ENCODE measurements around the gene TDRD1.
A peak's percentile ranks its signal among the peaks of the same experiment; 100 is the strongest.

TDRD1 gene

DNA sequence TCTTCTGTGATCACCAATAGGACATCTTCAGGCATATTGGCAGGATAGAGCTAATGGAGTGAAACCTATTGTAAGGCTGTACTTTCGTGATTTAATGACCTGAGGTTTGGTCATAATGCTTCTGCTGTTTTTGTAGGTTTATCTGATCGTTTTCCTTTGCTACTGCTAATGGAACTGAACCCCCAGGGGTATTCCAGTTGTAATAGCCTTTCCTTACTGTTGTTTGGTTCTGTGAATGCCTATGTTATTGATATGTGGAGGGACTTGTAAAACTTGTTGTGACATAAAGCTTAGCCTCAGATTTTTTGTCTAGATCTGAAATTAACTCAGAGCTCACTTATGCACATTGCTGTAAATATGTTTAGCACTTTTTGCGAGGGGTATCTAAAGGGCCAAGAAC lies 49.0 kb downstream of the TDRD1 start:
- peaks cover 17% of the 10 kb centered on the region for H3K27me3 ChIP-seq (ENCODE audit: low read depth)
- H3K9me3 ChIP-seq = no peaks in the 10 kb centered on the region
- in situ Hi-C loops (cut with MboI; ENCODE audit: low sequenced_read_pairs) = no loop called here
- no peak overlapping the region for H3K4me3 ChIP-seq
- H3K36me3 ChIP-seq (replicated peaks) = no peaks in the 10 kb centered on the region
- H3K4me1 ChIP-seq = no peaks in the 10 kb centered on the region
- peak in 1 of 2 experiments; percentile 55 for DNase-seq (ENCODE audit: low spot score in 2 of 2)

DNA sequence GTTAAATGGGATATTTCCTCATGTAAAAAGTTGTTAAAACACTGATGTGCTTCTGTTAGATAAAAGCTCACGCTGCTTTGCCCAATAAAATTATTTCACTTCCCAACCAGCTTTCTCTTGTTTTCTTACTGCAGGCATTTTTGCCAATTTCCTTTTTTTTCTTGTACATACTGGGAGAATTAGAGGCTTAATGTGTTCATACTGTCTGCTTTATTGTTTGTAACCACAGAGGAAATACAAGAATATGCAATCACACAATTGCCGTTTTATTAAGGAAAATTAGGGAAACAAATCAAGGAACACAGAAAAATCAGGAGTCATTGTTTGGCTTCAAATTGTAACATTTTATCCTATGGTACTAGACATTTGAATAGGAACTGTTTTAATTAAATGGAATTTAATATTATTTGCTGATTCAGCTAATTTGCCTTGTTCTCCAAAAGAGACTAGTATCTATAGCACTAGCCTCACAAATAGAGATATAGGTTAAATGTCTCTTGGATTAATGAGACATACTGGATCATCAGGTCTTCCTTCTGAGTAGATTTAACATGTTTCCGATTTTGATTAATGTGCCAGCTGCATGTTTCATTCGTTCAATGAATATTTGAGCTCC lies 53.5 kb downstream of the TDRD1 start:
- Histone ChIP-seq H3K36me3 (replicated peaks) (no peaks in the 10 kb centered on the region), H3K4me3 (no peak overlapping the region), H3K9me3 (no peaks in the 10 kb centered on the region), H3K4me1 (no peaks in the 10 kb centered on the region), H3K27me3 (ENCODE audit: low read depth) (peaks cover 28% of the 10 kb centered on the region)
- in situ Hi-C loops (cut with MboI; ENCODE audit: low sequenced_read_pairs) = no loop called here
- no peak for DNase-seq (ENCODE audit: low spot score in 2 of 2)

DNA sequence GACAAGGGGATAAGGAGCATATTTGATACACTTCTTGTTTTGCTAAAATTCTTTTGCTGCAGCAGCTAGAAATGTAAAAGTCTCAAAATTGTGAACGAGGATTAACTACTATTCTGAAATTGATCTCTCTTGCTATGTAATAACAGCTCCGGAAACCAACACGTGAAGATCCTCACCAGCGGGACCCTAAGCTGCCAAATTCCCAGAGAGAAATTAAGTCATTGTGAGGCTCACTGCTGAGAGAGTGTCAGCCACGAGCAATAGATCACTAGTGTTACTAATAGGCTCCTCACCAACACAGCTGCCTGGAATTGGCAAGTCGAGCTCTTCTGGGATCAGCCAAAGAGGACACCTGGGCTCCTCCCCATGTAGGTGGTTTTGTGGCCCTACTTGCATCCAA lies 54.3 kb downstream of the TDRD1 start:
- no peak for DNase-seq (ENCODE audit: low spot score in 2 of 2)
- H3K36me3 ChIP-seq (replicated peaks) = no peaks in the 10 kb centered on the region
- in situ Hi-C loops (cut with MboI; ENCODE audit: low sequenced_read_pairs) = no loop called here

DNA sequence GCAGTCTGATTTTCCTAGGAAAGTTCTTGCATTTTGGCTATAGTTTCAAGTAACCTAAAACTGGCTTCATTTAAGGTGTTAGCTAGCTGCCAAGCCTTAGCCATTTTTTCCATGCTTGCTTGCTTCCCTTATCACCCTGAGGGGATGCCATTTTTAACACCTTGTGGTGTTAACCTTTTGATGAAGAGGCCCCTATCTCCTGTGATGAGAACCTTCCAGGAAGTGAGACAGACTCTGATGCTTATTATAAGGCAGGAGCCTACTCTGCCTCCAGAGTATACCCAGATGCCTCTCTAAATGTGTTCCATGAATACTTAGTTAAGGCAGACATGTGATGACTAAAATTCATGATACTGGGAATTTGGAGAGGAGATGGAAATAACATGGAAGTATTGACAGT lies 55.0 kb downstream of the TDRD1 start:
- in situ Hi-C loops (cut with MboI; ENCODE audit: low sequenced_read_pairs) = no loop called here
- no peaks in the 10 kb centered on the region for H3K36me3 ChIP-seq (replicated peaks)
- H3K4me3 ChIP-seq = no peak overlapping the region
- DNase-seq (ENCODE audit: low spot score in 2 of 2) = no peak
- H3K27me3 ChIP-seq (ENCODE audit: low read depth) = peaks cover 41% of the 10 kb centered on the region
- H3K4me1 ChIP-seq = no peaks in the 10 kb centered on the region
- H3K9me3 ChIP-seq = no peaks in the 10 kb centered on the region

More for the DNA sequence above, 54.3 kb downstream of the TDRD1 start:
- H3K4me3 ChIP-seq = no peak overlapping the region
- peaks cover 35% of the 10 kb centered on the region for H3K27me3 ChIP-seq (ENCODE audit: low read depth)
- H3K9me3 ChIP-seq = no peaks in the 10 kb centered on the region
- H3K4me1 ChIP-seq = no peaks in the 10 kb centered on the region

DNA sequence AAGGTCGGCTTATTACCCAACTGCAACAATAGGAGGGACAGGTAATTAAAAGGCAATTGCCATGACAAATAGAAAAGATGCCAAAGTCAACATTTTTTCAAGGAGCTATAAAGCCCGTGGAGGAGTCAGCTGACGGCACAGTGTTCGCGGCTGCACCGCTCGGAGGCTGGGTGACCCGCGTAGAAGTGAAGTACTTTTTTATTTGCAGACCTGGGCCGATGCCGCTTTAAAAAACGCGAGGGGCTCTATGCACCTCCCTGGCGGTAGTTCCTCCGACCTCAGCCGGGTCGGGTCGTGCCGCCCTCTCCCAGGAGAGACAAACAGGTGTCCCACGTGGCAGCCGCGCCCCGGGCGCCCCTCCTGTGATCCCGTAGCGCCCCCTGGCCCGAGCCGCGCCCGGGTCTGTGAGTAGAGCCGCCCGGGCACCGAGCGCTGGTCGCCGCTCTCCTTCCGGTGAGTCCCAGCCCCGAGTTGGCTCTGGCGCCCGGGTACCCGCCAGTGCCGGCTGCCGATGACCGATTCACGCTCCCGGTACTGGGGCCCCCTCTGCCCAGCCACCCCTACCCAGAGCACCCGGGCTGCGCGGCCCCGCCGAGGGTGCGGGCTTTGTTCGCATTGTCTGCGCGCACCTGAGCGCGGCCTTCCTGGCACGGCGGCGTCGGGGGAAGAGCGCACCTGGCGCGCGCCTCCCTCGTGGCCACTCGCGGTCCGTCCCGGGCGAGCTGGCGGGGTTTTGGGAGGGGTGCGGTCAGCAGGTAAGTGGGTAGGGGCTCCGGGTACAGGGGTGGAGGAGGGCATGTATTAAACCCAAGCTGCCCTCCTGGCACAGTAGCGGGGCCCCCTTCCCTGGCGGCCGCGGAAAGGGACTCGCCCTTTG lies 60.2 kb downstream of the TDRD1 start, which contains the start of gene VWA2:
TSS of gene VWA2 (plus strand) at position 138 of the 877 bp plus-strand sequence. CDS start 9,460 bp downstream, outside the sequence.
- peak; percentile 9 to 51 for DNase-seq (ENCODE audit: low spot score in 2 of 2)
- Histone ChIP-seq H3K4me1 (no peaks in the 10 kb centered on the region), H3K9me3 (no peaks in the 10 kb centered on the region), H3K4me3 (peak within 1 kb of the TSS; percentile 23), H3K36me3 (replicated peaks) (no peaks in the 10 kb centered on the region), H3K27me3 (ENCODE audit: low read depth) (peaks cover 74% of the 10 kb centered on the region)
- in situ Hi-C loops (cut with MboI; ENCODE audit: low sequenced_read_pairs) = no loop called here

DNA sequence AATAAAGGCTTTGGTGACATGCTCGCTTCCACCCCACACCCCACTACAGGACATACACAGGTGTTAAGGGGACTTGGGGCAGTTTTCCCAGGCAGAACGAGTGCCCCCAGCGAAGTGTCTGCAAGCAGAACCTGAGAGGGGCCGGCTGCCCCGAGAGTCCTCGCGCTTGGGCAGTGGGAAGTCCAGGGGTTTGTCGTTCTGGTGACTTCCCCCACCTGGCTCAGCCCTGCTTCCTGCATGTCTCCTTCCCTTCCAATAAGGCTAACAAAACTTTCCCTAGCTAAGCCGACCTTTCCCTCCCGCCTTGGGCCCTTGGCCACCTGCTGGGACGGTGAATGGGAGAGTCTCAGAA lies 60.8 kb downstream of the TDRD1 start:
- Histone ChIP-seq H3K4me3 (no peak overlapping the region), H3K27me3 (ENCODE audit: low read depth) (peaks cover 73% of the 10 kb centered on the region), H3K9me3 (no peaks in the 10 kb centered on the region), H3K36me3 (replicated peaks) (no peaks in the 10 kb centered on the region), H3K4me1 (no peaks in the 10 kb centered on the region)
- in situ Hi-C loops (cut with MboI; ENCODE audit: low sequenced_read_pairs) = no loop called here
- DNase-seq (ENCODE audit: low spot score in 2 of 2) = no peak

DNA sequence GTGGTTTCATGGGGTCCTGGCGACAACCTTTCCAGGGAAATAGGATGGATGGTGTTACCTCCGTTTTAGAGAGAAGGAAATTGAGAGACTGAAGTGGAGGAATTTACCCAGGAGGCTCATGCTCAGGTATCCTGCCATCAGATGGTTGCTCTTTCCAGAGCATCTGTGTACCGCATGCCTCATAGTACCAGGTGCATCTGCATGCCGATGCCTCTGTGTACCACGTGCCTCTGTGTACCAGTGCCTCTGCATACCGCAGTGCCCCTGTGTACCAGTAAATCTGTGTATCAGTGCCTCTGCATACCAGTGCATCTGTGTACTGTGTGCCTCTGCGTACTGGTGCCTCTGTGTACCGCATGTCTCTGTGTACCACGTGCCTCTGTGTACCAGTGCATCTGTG lies 63.1 kb downstream of the TDRD1 start:
- Histone ChIP-seq H3K4me1 (no peaks in the 10 kb centered on the region), H3K27me3 (ENCODE audit: low read depth) (peaks cover 65% of the 10 kb centered on the region)
- in situ Hi-C loops (cut with MboI; ENCODE audit: low sequenced_read_pairs) = no loop called here

DNA sequence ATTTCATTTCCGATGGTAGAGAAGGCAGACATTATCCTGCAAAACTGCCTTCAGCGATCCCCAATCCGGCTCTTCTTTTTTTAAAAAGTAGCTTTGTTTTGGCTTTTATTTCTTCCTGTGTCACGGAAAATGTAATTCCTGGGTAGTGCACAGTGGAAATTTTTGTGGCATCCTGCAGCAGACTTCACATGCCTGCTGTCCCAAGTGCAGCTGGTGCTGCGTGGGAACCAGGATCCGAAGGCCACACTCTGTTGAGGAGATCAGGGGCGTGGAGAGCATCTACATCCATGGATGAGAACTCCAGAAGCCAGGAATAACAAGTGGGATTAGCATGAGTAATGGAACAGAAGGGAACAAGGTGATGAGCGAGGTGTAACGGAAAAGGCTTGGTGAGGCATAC lies 64.5 kb downstream of the TDRD1 start:
- Histone ChIP-seq H3K36me3 (replicated peaks) (no peaks in the 10 kb centered on the region), H3K9me3 (no peaks in the 10 kb centered on the region), H3K4me1 (no peaks in the 10 kb centered on the region), H3K4me3 (no peak overlapping the region), H3K27me3 (ENCODE audit: low read depth) (peaks cover 54% of the 10 kb centered on the region)
- no peak for DNase-seq (ENCODE audit: low spot score in 2 of 2)
- in situ Hi-C loops (cut with MboI; ENCODE audit: low sequenced_read_pairs) = no loop called here

More for the DNA sequence above, 63.1 kb downstream of the TDRD1 start:
- DNase-seq (ENCODE audit: low spot score in 2 of 2) = no peak
- Histone ChIP-seq H3K9me3 (no peaks in the 10 kb centered on the region), H3K36me3 (replicated peaks) (no peaks in the 10 kb centered on the region), H3K4me3 (no peak overlapping the region)

DNA sequence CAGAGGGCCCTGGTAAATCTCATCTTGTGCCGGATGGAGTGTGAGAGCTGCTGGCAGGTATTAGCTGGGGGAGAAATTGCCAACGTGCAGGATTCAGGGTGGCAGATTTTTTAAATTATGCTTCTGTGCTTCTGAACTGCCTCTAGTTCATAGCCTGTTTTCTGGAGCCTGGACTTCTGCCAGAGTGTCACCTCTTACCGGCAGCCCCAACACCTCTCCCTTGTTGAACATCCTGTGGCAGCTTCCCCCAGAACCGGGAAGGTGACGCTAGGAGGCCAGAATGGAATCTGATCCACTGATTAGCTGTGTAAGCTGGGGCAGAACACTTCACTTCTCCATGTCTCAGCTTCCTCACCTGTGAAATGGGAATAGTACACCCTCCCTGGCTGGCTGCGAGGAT lies 65.0 kb downstream of the TDRD1 start:
- DNase-seq (ENCODE audit: low spot score in 2 of 2) = no peak
- in situ Hi-C loops (cut with MboI; ENCODE audit: low sequenced_read_pairs) = no loop called here
- no peaks in the 10 kb centered on the region for H3K4me1 ChIP-seq
- no peaks in the 10 kb centered on the region for H3K9me3 ChIP-seq
- H3K36me3 ChIP-seq (replicated peaks) = no peaks in the 10 kb centered on the region
- H3K27me3 ChIP-seq (ENCODE audit: low read depth) = peaks cover 50% of the 10 kb centered on the region
- no peak overlapping the region for H3K4me3 ChIP-seq

DNA sequence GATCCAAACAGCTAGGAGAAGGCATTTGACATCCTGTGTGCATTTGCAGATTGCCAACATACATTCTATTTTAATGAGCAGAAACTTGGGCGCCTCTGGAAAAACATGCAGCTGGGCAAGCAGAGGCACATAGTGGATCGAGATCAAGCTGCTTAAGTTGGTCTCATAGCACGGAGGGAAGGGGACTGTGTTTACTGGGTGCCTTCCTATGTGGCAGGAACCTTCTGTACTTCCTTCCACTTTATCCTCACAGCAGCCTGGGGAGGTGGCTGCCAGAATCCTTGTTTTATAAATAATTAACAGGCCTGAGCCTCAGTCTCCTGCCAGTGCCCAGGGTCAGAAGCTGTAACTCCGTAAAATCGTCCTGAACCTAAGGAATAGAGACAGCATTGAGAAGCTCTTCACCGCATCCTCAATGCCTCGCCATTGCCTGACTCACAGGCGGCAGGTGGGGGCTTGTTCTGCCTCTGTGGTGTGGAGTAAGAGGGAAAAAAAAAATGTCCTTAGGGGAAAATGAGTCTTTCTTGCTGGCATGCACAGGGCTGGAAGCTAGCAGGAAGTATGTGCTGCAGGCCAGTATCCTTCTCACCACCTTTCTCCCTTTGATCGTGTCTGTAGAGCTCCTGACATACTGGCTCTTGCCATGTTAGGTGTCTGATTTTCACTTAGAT lies 66.1 kb downstream of the TDRD1 start:
- in situ Hi-C loops (cut with MboI; ENCODE audit: low sequenced_read_pairs) = no loop called here
- H3K4me3 ChIP-seq = no peak overlapping the region
- H3K36me3 ChIP-seq (replicated peaks) = no peaks in the 10 kb centered on the region
- DNase-seq (ENCODE audit: low spot score in 2 of 2) = no peak
- H3K9me3 ChIP-seq = no peaks in the 10 kb centered on the region
- peaks cover 38% of the 10 kb centered on the region for H3K27me3 ChIP-seq (ENCODE audit: low read depth)
- no peaks in the 10 kb centered on the region for H3K4me1 ChIP-seq

DNA sequence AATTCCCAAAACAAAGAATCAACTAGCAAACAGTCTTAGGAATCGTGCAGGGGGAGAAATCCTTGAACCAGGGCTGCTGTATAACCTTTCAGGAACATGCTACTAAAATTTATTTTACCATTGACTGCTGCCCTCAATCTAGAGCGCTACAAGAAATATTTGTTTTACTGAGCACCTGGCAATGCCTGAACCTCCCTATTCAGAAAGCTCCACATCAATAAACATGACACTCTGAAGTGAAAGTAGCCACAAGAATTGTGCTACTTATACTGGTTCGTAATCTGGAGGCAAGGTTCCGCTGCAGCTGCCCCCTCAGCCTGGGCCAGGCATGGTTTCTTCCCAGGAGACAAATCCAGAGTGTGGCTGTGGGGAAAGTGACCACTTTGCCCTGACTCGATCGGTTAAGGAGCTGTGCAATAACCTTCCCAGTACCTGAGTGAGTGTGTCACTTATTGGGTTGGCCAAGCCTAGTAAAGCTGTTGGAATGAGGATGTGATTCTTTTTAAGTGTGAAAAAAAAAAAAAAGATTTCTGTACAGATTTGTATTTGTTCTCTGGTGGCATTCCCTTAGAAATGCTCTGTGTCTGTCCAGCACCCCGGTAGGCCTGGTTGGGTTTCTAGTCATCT lies 67.6 kb downstream of the TDRD1 start:
- H3K4me3 ChIP-seq = no peak overlapping the region
- in situ Hi-C loops (cut with MboI; ENCODE audit: low sequenced_read_pairs) = no loop called here
- DNase-seq (ENCODE audit: low spot score in 2 of 2) = no peak
- no peaks in the 10 kb centered on the region for H3K36me3 ChIP-seq (replicated peaks)
- H3K9me3 ChIP-seq = no peaks in the 10 kb centered on the region
- no peaks in the 10 kb centered on the region for H3K4me1 ChIP-seq
- peaks cover 23% of the 10 kb centered on the region for H3K27me3 ChIP-seq (ENCODE audit: low read depth)

DNA sequence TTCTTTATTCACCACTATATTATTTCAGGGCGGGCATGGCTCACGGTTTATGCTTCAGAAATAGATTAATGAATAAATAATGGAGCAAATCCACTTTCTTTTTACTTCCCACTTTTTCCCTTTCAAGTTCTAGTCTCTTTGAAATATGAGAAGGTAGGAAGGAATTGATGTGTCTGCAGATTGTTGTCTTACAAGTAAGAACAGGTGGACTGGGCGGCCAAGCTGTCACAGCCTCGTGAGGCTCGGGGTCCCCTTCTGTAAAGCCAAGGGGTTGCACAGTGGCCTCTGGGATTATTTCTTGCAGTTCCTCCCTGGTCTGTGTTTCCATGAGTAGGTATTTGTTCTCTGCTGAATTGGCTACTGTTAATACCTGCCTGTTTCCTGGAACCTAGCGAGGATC lies 71.1 kb downstream of the TDRD1 start:
- Histone ChIP-seq H3K4me1 (no peaks in the 10 kb centered on the region), H3K9me3 (no peaks in the 10 kb centered on the region), H3K27me3 (ENCODE audit: low read depth) (no peaks in the 10 kb centered on the region), H3K4me3 (no peak overlapping the region), H3K36me3 (replicated peaks) (no peaks in the 10 kb centered on the region)
- in situ Hi-C loops (cut with MboI; ENCODE audit: low sequenced_read_pairs) = no loop called here
- DNase-seq (ENCODE audit: low spot score in 2 of 2) = no peak

DNA sequence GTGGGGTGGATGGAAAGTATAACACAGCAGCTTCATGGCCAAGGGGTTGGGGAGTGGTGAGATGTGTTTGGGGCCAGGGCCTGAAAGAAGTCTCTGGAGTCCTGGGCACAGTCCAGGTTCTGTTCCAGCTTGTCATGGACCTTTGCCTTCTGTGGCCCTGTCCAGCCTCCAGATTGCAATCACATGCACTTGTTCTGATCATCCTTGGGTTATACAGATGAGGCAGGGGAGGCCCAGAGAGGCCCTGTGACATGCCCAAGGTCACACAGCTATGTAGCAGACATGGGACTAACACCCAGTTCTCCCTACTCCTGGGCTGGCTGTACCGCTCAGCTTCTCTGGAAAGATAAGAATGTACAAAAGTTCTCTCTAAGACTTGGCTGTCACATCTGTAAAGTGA lies 71.6 kb downstream of the TDRD1 start:
- H3K4me1 ChIP-seq = no peaks in the 10 kb centered on the region
- no peak for DNase-seq (ENCODE audit: low spot score in 2 of 2)
- H3K4me3 ChIP-seq = no peak overlapping the region
- no peaks in the 10 kb centered on the region for H3K9me3 ChIP-seq
- no peaks in the 10 kb centered on the region for H3K27me3 ChIP-seq (ENCODE audit: low read depth)
- in situ Hi-C loops (cut with MboI; ENCODE audit: low sequenced_read_pairs) = no loop called here
- H3K36me3 ChIP-seq (replicated peaks) = no peaks in the 10 kb centered on the region

DNA sequence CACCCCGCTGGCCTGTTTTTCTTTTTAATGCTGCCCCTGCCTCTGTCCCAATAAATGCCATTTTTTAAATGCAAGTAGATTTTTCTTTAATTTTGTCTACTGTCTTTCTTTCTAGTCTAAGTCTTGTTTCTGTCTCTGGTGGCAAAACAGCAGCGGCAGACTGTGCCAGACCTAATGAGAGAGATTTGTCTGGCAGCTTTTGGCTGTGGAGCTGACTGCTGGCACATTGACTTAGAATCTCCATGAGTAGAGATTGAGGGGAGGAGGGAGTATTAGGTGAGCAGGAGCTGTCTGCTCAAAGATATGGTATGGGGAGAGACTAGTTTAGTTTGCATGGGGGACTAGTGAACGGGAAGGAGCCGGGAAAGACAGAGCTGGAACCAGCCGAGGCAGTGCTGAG lies 72.9 kb downstream of the TDRD1 start:
- no peaks in the 10 kb centered on the region for H3K4me1 ChIP-seq
- no peak for DNase-seq (ENCODE audit: low spot score in 2 of 2)
- no peaks in the 10 kb centered on the region for H3K36me3 ChIP-seq (replicated peaks)
- no peak overlapping the region for H3K4me3 ChIP-seq
- H3K9me3 ChIP-seq = no peaks in the 10 kb centered on the region
- H3K27me3 ChIP-seq (ENCODE audit: low read depth) = no peaks in the 10 kb centered on the region
- in situ Hi-C loops (cut with MboI; ENCODE audit: low sequenced_read_pairs) = no loop called here
